DMS 273 (cell line): ENCODE measurements around the gene LPCAT4.

ENCODE experiments used
- DNase-seq: peaks from one replicate; lab custom pipeline; 2025; ENCODE audit not compliant: unreplicated experiment; lab: John Stamatoyannopoulos, UW

The LPCAT4 gene

GRCh38 chr15:34337557-34338306 is 29.3 kb downstream of the LPCAT4 start, which contains the start of gene SLC12A6:
Gene SLC12A6 (minus strand): TSS chr15:34337781. CDS start chr15:34336680, 1,101 bp downstream.
- peak; percentile 94 for DNase-seq

- DNase-seq, result peak; percentile 42
Observed at GRCh38 chr15:34336991-34337556, 29.9 kb downstream of the LPCAT4 start.

- no peak for DNase-seq
Observed at GRCh38 chr15:34336231-34336990, 30.6 kb downstream of the LPCAT4 start.

GRCh38 chr15:34335176-34336032 is 31.6 kb downstream of the LPCAT4 start:
- no peak for DNase-seq

- DNase-seq, result no peak
Observed at GRCh38 chr15:34334672-34335071, 32.3 kb downstream of the LPCAT4 start.

- no peak for DNase-seq
Observed at GRCh38 chr15:34332553-34333120, 34.4 kb downstream of the LPCAT4 start.

GRCh38 chr15:34331809-34332208 is 35.2 kb downstream of the LPCAT4 start:
- DNase-seq, result no peak

- no peak for DNase-seq
Observed at GRCh38 chr15:34330279-34330678, 36.7 kb downstream of the LPCAT4 start.

- no peak for DNase-seq
Observed at GRCh38 chr15:34329006-34329405, 38.0 kb downstream of the LPCAT4 start.

- no peak for DNase-seq
Observed at GRCh38 chr15:34327906-34328305, 39.1 kb downstream of the LPCAT4 start.

- DNase-seq, result no peak
Observed at GRCh38 chr15:34325368-34325767, 41.6 kb downstream of the LPCAT4 start.

- DNase-seq, result no peak
Observed at GRCh38 chr15:34324933-34325332, 42.1 kb downstream of the LPCAT4 start.

GRCh38 chr15:34323217-34323616 is 43.8 kb downstream of the LPCAT4 start:
- no peak for DNase-seq

- peak; percentile 4 for DNase-seq
Observed at GRCh38 chr15:34318277-34319079, 48.5 kb downstream of the LPCAT4 start.

GRCh38 chr15:34314491-34315490 is 52.2 kb downstream of the LPCAT4 start:
- no peak for DNase-seq

GRCh38 chr15:34311563-34311962 is 55.4 kb downstream of the LPCAT4 start:
- no peak for DNase-seq
